Spleen (tissue), 11 donors: ENCODE data around the gene LARP4B. TPM values are rescaled to one million over a fixed set of nuclear protein-coding genes. Genes with fewer than 3 reads are reported as not detected.

Experiments used
- DNase-seq: peaks from one replicate; pipeline ENCODE4 v3.0.0-alpha.2; 2020
- H3K27ac ChIP-seq, 8 donors: fragments of 200-600 bp; sonication (generic) in 7 of 8; 1 replicate in 4 of 8; 2 replicates in 4 of 8; pipeline versions ENCODE4 v1.5.0 to v1.8.0; 2016 to 2021; ENCODE audit warnings: inconsistent platforms in 4 of 8, mild to moderate bottlenecking in 4 of 8, moderate library complexity in 1 of 8
- H3K27me3 ChIP-seq, 7 donors: fragments of 200-600 bp; sonication (generic) in 6 of 7; replicated peaks in 1 of 7; 1 replicate in 4 of 7; 2 replicates in 3 of 7; pipeline versions ENCODE4 v1.5.0 to v1.8.0; 2016 to 2021; ENCODE audit warnings: inconsistent platforms in 3 of 7, mild to moderate bottlenecking in 1 of 7
- H3K36me3 ChIP-seq, 6 donors: fragments of 200-600 bp; sonication (generic) in 5 of 6; 1 replicate in 4 of 6; 2 replicates in 2 of 6; pipeline versions ENCODE4 v1.5.0 to v1.8.0; 2016 to 2021; ENCODE audit warnings: inconsistent platforms in 2 of 6
- H3K4me1 ChIP-seq, 6 donors: fragments of 200-600 bp; sonication (generic) in 5 of 6; 1 replicate in 3 of 6; 2 replicates in 3 of 6; pipeline versions ENCODE4 v1.5.0 to v1.8.0; 2016 to 2021; ENCODE audit warnings: inconsistent platforms in 3 of 6
- H3K4me3 ChIP-seq, 8 donors: fragments of 200-600 bp; sonication (generic) in 7 of 8; 1 replicate in 4 of 8; 2 replicates in 4 of 8; pipeline versions ENCODE4 v1.5.0 to v1.8.0; 2016 to 2021; ENCODE audit warnings: inconsistent platforms in 4 of 8, mild to moderate bottlenecking in 4 of 8, moderate library complexity in 2 of 8
- H3K9me3 ChIP-seq, 8 donors: fragments of 200-600 bp; sonication (generic) in 7 of 8; 1 replicate in 4 of 8; 2 replicates in 4 of 8; pipeline versions ENCODE4 v1.5.0 to v1.8.0; 2016 to 2021; ENCODE audit warnings: inconsistent platforms in 4 of 8
- CTCF ChIP-seq, 11 experiments: fragments of 200-600 bp in 7 of 11; fragments of 450-650 bp in 4 of 11; sonication (generic) in 4 of 11; IDR thresholded peaks in 8 of 11; conservative IDR thresholded peaks in 3 of 11; 1 replicate in 7 of 11; 2 replicates in 4 of 11; pipeline versions ENCODE4 v1.4.0 to v1.8.0; 2016 to 2021; ENCODE audit warnings: antibody characterized with exemption in 11 of 11, inconsistent platforms in 4 of 11, mild to moderate bottlenecking in 1 of 11
- POLR2A ChIP-seq, 3 donors: fragments of 450-650 bp; IDR thresholded peaks; one replicate each; pipeline ENCODE4 v1.5.1; 2017; ENCODE audit warnings: antibody characterized with exemption in 3 of 3, mild to moderate bottlenecking in 1 of 3
- POLR2AphosphoS5 ChIP-seq, 3 donors: sonication (generic); formaldehyde crosslinking; IDR thresholded peaks; one replicate each; pipeline ENCODE4 v1.5.1; 2017; ENCODE audit warnings: antibody characterized with exemption in 3 of 3
- WGBS, 5 donors: extraction: QIAGEN DNeasy Blood & Tissue Kit in 3 of 5; methylation state at CpG; one replicate each; pipeline versions ENCODE4 v1.1.5 to v1.1.7; 2013 to 2018; 5-methylcytosine and 5-hydroxymethylcytosine counted together
- intact Hi-C: fragments of 100-400 bp; cut with DNase I; formaldehyde crosslinking; loops from one replicate; pipeline ENCODE4 v1.15.0; 2023; ENCODE audit warnings: low total_unique reads
- polyA plus RNA-seq, 3 donors: library from polyadenylated mRNA; stranded (reverse); fragments of 200-250 nt; gene quantifications; one replicate each; pipeline ENCODE4 v1.2.1, GENCODE V29; 2013
- total RNA-seq, 7 donors: library from RNA; depleted of rRNA in 3 of 7; stranded (reverse); fragments of >200 nt in 3 of 7; fragmentation: NEBNext Ultra II Directional in 4 of 7; extraction: Animal tissue kit (Norgen Biotek cat#: 25700) in 4 of 7; gene quantifications; one replicate each; pipeline versions ENCODE4 v1.1.0 to v1.2.1, GENCODE V29; 2016 to 2021
- donor health status: healthy with polysubstance abuse.
- donor health status: DM: no; HTN: no; CAD: no; lungs with moderate emphysema.
- donor health status: DM: no; HTN: no; CAD: no.
- donor health status: Bipolar disorder and iron deficiency.
- donor health status: healthy.
- donor health status: DM: no; HTN: no; CAD: no.
- donor health status: DM: yes; HTN: yes; CAD: no.

LARP4B gene
- total and polyA plus RNA-seq, 10 donors = 12.7 to 163 (median 88.7) TPM

- Histone ChIP-seq H3K9me3 (no peaks in the 10 kb centered on the region), H3K36me3 (peaks cover 0 to 74% (median 21%) of the 10 kb centered on the region in 6 donors), H3K4me3 (no peak overlapping the region), H3K27me3 (no peaks in the 10 kb centered on the region), H3K4me1 (peaks cover 0 to 37% (median 4%) of the 10 kb centered on the region in 6 donors), H3K27ac (no peak overlapping the region)
- intact Hi-C loops = no loop called here
- WGBS, 5 donors = 81 to 97% (median 86%) methylated on average over 3 of the region's 3 CpGs
- DNase-seq = no peak
- TF ChIP-seq CTCF (IDR thresholded peaks at IDR 0.05 in 8 of 11, conservative IDR thresholded peaks at IDR 0.05 in 3 of 11) (no peak), POLR2AphosphoS5 (IDR thresholded peaks at IDR 0.05) (no peak), POLR2A (IDR thresholded peaks at IDR 0.05) (no peak)
Measured at GRCh38 chr10:909831-910230, 21.7 kb downstream of the LARP4B start.

GRCh38 chr10:905972-906371, 25.5 kb downstream of the LARP4B start:
- Histone ChIP-seq H3K4me3 (no peak overlapping the region), H3K4me1 (peaks cover 0 to 61% (median 11%) of the 10 kb centered on the region in 6 donors), H3K27ac (no peak overlapping the region), H3K36me3 (peaks cover 0 to 71% (median 14%) of the 10 kb centered on the region in 6 donors), H3K27me3 (no peaks in the 10 kb centered on the region), H3K9me3 (no peaks in the 10 kb centered on the region)
- intact Hi-C loops = no loop called here
- no peak for DNase-seq
- no peak for TF ChIP-seq CTCF (IDR thresholded peaks at IDR 0.05 in 8 of 11, conservative IDR thresholded peaks at IDR 0.05 in 3 of 11)
- no peak for TF ChIP-seq POLR2AphosphoS5 (IDR thresholded peaks at IDR 0.05)
- no peak for TF ChIP-seq POLR2A (IDR thresholded peaks at IDR 0.05)
- 71 to 89% (median 78%) methylated on average over 1 of the region's 1 CpG for WGBS, 5 donors

- H3K36me3 ChIP-seq = peaks cover 0 to 67% (median 11%) of the 10 kb centered on the region in 6 donors
- no peaks in the 10 kb centered on the region for H3K9me3 ChIP-seq
- intact Hi-C loops = no loop called here
- no peak overlapping the region for H3K4me3 ChIP-seq
- peaks cover 0 to 56% (median 10%) of the 10 kb centered on the region in 6 donors for H3K4me1 ChIP-seq
- WGBS, 5 donors = 46 to 56% (median 51%) methylated on average over 3 of the region's 3 CpGs
- no peaks in the 10 kb centered on the region for H3K27me3 ChIP-seq
- DNase-seq = no peak
- H3K27ac ChIP-seq = no peak overlapping the region
- no peak for TF ChIP-seq CTCF (IDR thresholded peaks at IDR 0.05 in 8 of 11, conservative IDR thresholded peaks at IDR 0.05 in 3 of 11)
- no peak for TF ChIP-seq POLR2A (IDR thresholded peaks at IDR 0.05)
- no peak for TF ChIP-seq POLR2AphosphoS5 (IDR thresholded peaks at IDR 0.05)
Measured at GRCh38 chr10:905503-905902, 26.0 kb downstream of the LARP4B start.

GRCh38 chr10:904403-904802, 27.1 kb downstream of the LARP4B start:
- Histone ChIP-seq H3K27ac (no peak overlapping the region), H3K9me3 (no peaks in the 10 kb centered on the region), H3K27me3 (no peaks in the 10 kb centered on the region), H3K4me3 (no peak overlapping the region), H3K4me1 (peaks cover 0 to 64% (median 11%) of the 10 kb centered on the region in 6 donors), H3K36me3 (peaks cover 0 to 56% (median 11%) of the 10 kb centered on the region in 6 donors)
- TF ChIP-seq POLR2A (IDR thresholded peaks at IDR 0.05) = no peak
- 92 to 98% (median 93%) methylated on average over 5 of the region's 5 CpGs for WGBS, 5 donors
- intact Hi-C loops = no loop called here
- DNase-seq = no peak

- Histone ChIP-seq H3K4me3 (no peak overlapping the region), H3K36me3 (peaks cover 0 to 8% (median 0%) of the 10 kb centered on the region in 6 donors), H3K4me1 (peaks cover 0 to 74% (median 12%) of the 10 kb centered on the region in 6 donors), H3K27ac (no peak overlapping the region), H3K9me3 (no peaks in the 10 kb centered on the region), H3K27me3 (no peaks in the 10 kb centered on the region)
- TF ChIP-seq POLR2A (IDR thresholded peaks at IDR 0.05) = no peak
- no peak for TF ChIP-seq POLR2AphosphoS5 (IDR thresholded peaks at IDR 0.05)
- no peak for TF ChIP-seq CTCF (IDR thresholded peaks at IDR 0.05 in 8 of 11, conservative IDR thresholded peaks at IDR 0.05 in 3 of 11)
- 77 to 88% (median 87%) methylated on average over 2 of the region's 2 CpGs for WGBS, 5 donors
- no peak for DNase-seq
- intact Hi-C loops = no loop called here
Measured at GRCh38 chr10:898141-898540, 33.4 kb downstream of the LARP4B start.
